Keratinocyte (primary cell): ENCODE measurements around the gene SUMO1. TPM values are rescaled to one million over a fixed set of nuclear protein-coding genes. Genes with fewer than 3 reads are reported as not detected.

Experiments used
- DNase-seq: peaks from one replicate; pipeline ENCODE4 v3.0.0-alpha.2; 2011; ENCODE audit warnings: low read depth, missing footprints, low spot score
- FAIRE-seq: peaks from 2 replicates; lab custom pipeline; 2011; peaks lifted over from hg19 to GRCh38; lab: Jason Lieb, UNC
- H2AFZ ChIP-seq: 2 replicates; pipeline ENCODE4 v1.6.0; 2012; ENCODE audit warnings: low read length, control low read depth, inconsistent platforms; ENCODE audit not compliant: control insufficient read depth
- H3K27ac ChIP-seq: 2 replicates; pipeline ENCODE4 v1.5.1; 2011; ENCODE audit warnings: low read length; ENCODE audit not compliant: control insufficient read depth, insufficient read depth
- H3K27me3 ChIP-seq: 3 replicates; pipeline ENCODE4 v1.6.0; 2011; ENCODE audit warnings: low read length; ENCODE audit not compliant: control insufficient read depth, insufficient read depth; ENCODE audit errors: extremely low read depth
- H3K36me3 ChIP-seq, 2 experiments: 2 replicates in 1 of 2; 3 replicates in 1 of 2; pipeline ENCODE4 v1.5.1; 2011; ENCODE audit warnings: low read length in 2 of 2, mild to moderate bottlenecking in 1 of 2; ENCODE audit not compliant: control insufficient read depth in 2 of 2, insufficient read depth in 2 of 2; ENCODE audit errors: extremely low read depth in 1 of 2
- H3K4me1 ChIP-seq: 3 replicates; pipeline ENCODE4 v1.5.1; 2011; ENCODE audit warnings: low read length; ENCODE audit not compliant: control insufficient read depth, insufficient read depth; ENCODE audit errors: extremely low read depth
- H3K4me2 ChIP-seq: 3 replicates; pipeline ENCODE4 v1.6.0; 2011; ENCODE audit warnings: low read depth, low read length; ENCODE audit not compliant: control insufficient read depth, insufficient read depth; ENCODE audit errors: extremely low read depth
- H3K4me3 ChIP-seq, 3 experiments: fragments of 200-600 bp in 1 of 3; sonication (generic) in 1 of 3; 2 replicates in 2 of 3; 3 replicates in 1 of 3; pipeline ENCODE4 v1.5.1; 2011 to 2016; ENCODE audit warnings: low read length in 3 of 3, mild to moderate bottlenecking in 3 of 3, control low read depth in 2 of 3, inconsistent platforms in 1 of 3, low read depth in 1 of 3, mixed read lengths in 1 of 3, mixed run types in 1 of 3, moderate library complexity in 1 of 3; ENCODE audit not compliant: control insufficient read depth in 2 of 3, insufficient read depth in 2 of 3; ENCODE audit errors: extremely low read depth in 1 of 3
- H3K79me2 ChIP-seq: 2 replicates; pipeline ENCODE4 v1.6.0; 2012; ENCODE audit warnings: low read length; ENCODE audit not compliant: control insufficient read depth, insufficient read depth
- H3K9ac ChIP-seq: 3 replicates; pipeline ENCODE4 v1.6.0; 2011; ENCODE audit warnings: low read length; ENCODE audit not compliant: control insufficient read depth, insufficient read depth; ENCODE audit errors: extremely low read depth
- H3K9me1 ChIP-seq: 3 replicates; pipeline ENCODE4 v1.6.0; 2011; ENCODE audit warnings: low read length; ENCODE audit not compliant: control insufficient read depth, insufficient read depth; ENCODE audit errors: extremely low read depth
- H3K9me3 ChIP-seq: 2 replicates; pipeline ENCODE4 v1.5.1; 2012; ENCODE audit warnings: low read depth, low read length; ENCODE audit not compliant: control insufficient read depth
- H4K20me1 ChIP-seq: 3 replicates; pipeline ENCODE4 v1.6.0; 2011; ENCODE audit warnings: low read length; ENCODE audit not compliant: control insufficient read depth, insufficient read depth; ENCODE audit errors: extremely low read depth
- EZH2 ChIP-seq: IDR thresholded peaks from one replicate; pipeline ENCODE4 v1.6.1; 2012; ENCODE audit warnings: inconsistent platforms, mild to moderate bottlenecking, low read length, moderate library complexity
- dilution Hi-C: fragments of 300-500 bp; cut with MboI; formaldehyde crosslinking; loops from one replicate; pipeline ENCODE4 v1.7.0; 2020; ENCODE audit warnings: low sequenced_read_pairs; ENCODE audit not compliant: extremely low pct_ligation_motif_present
- polyA plus RNA-seq, 5 experiments: library from polyadenylated mRNA; depleted of rRNA in 3 of 5; stranded (reverse) in 3 of 5; stranded (forward) in 1 of 5; unstranded in 1 of 5; fragments of >200 nt; gene quantifications; 1 replicate in 1 of 5; 2 replicates in 3 of 5; 3 replicates in 1 of 5; pipeline versions ENCODE4 v1.2.1 to v1.2.3, GENCODE V29; 2011 to 2012; ENCODE audit warnings: missing spikeins in 2 of 5, low read depth in 1 of 5, low replicate concordance in 1 of 5
- TF ChIP-seq, protein P1 (sequence below), 3 experiments: IDR thresholded peaks in 1 of 3; conservative IDR thresholded peaks in 1 of 3; optimal IDR thresholded peaks in 1 of 3; 2 replicates in 2 of 3; 3 replicates in 1 of 3; pipeline versions ENCODE3 to v1.5.1; 2011; ENCODE audit warnings: low read length in 3 of 3, mild to moderate bottlenecking in 3 of 3, moderate library complexity in 2 of 3, control low read depth in 1 of 3, inconsistent platforms in 1 of 3; ENCODE audit not compliant: insufficient read depth in 2 of 3; ENCODE audit errors: extremely low read depth in 1 of 3

SUMO1 gene
- polyA plus RNA-seq, 1 donor (not counting 4 experiments of a cell fraction or from before 2014, with no cell fraction given), result 179 TPM

DNA sequence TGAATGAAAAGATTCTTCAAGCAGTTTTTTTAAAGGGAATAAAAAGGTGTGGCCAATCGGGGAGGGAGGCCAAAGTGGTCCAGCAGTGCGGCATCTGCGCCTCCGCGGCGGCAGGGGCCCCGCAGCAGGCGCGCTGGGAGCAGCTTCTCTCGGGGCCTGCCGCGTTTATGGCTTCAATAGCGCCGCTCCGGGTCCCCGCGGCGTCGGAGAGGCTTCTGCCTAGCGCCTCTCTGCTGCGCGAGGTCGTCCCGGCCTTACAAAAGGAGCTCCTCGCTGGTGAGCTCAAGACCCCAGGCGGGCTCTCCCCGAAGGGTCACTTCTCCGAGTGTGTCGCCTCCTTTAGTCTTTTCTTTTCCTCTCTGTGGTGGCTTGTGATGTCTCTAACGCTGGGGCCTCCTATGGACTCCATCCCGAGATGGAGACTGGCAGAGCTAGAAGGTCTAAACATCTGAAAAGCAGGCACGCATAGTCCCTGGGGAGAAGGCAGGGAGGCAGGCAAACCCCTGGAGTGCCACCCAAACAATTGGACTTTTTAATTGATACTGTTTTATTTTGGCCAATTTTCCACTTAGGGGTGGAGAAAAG lies 67.1 kb downstream of the SUMO1 start:
- H3K4me2 ChIP-seq, result peak overlapping the region; percentile 22
- H3K4me1 ChIP-seq, result no peaks in the 10 kb centered on the region
- H3K27ac ChIP-seq, result no peak overlapping the region
- H3K9me3 ChIP-seq, result no peaks in the 10 kb centered on the region
- TF ChIP-seq EZH2, result no peak
- TF ChIP-seq, protein P1, sequence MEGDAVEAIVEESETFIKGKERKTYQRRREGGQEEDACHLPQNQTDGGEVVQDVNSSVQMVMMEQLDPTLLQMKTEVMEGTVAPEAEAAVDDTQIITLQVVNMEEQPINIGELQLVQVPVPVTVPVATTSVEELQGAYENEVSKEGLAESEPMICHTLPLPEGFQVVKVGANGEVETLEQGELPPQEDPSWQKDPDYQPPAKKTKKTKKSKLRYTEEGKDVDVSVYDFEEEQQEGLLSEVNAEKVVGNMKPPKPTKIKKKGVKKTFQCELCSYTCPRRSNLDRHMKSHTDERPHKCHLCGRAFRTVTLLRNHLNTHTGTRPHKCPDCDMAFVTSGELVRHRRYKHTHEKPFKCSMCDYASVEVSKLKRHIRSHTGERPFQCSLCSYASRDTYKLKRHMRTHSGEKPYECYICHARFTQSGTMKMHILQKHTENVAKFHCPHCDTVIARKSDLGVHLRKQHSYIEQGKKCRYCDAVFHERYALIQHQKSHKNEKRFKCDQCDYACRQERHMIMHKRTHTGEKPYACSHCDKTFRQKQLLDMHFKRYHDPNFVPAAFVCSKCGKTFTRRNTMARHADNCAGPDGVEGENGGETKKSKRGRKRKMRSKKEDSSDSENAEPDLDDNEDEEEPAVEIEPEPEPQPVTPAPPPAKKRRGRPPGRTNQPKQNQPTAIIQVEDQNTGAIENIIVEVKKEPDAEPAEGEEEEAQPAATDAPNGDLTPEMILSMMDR (optimal IDR thresholded peaks at IDR 0.05 in 1 of 3, IDR thresholded peaks at IDR 0.05 in 1 of 3, conservative IDR thresholded peaks at IDR 0.05 in 1 of 3; ENCODE audit: extremely low read depth in 1 of 3, insufficient read depth in 2 of 3, low read length in 3 of 3), result no peak
- no peak for FAIRE-seq
- DNase-seq, result no peak
- H3K79me2 ChIP-seq, result no peaks in the 10 kb centered on the region
- H2AFZ ChIP-seq, result no peak overlapping the region
- no peaks in the 10 kb centered on the region for H3K27me3 ChIP-seq
- H3K4me3 ChIP-seq, result no peak overlapping the region
- H4K20me1 ChIP-seq, result no peaks in the 10 kb centered on the region
- no peaks in the 10 kb centered on the region for H3K36me3 ChIP-seq
- H3K9me1 ChIP-seq, result no peaks in the 10 kb centered on the region
- H3K9ac ChIP-seq, result no peak overlapping the region
- dilution Hi-C loops, result no loop called here

DNA sequence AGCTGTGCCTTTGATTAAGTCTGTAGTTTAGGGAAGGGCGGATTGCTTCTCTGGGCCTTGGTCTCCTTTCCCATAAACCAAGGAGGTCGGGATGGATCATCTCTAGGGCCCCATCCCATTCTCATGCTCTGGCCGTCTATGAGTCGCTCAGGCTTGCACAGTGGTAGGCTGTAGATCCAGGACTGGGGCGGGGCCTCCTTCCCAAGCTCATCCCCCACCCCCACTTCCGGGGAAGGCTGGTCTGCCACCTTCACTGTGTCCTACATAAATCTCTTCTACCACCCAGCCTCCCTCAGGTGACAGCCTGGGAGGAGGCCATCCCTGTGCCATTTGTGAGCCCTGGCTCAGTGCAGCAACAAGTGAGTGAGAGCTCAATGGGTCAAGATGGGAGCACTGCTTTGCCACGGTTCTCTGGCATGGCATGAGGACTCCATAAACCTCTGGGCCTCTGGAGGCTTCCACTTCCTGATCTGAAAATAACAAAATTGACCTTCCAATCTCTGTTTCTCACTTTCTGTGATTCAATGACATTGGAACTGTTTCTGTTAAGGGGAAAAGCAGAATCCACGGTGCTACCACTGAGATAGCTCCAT lies 68.5 kb downstream of the SUMO1 start:
- H3K9me3 ChIP-seq, result no peaks in the 10 kb centered on the region
- FAIRE-seq, result no peak
- DNase-seq, result no peak
- no peak overlapping the region for H3K4me2 ChIP-seq
- H3K36me3 ChIP-seq, result no peaks in the 10 kb centered on the region
- no peaks in the 10 kb centered on the region for H3K27me3 ChIP-seq
- no peak overlapping the region for H3K9ac ChIP-seq
- no peak overlapping the region for H2AFZ ChIP-seq
- dilution Hi-C loops, result no loop called here
- no peak overlapping the region for H3K27ac ChIP-seq
- no peaks in the 10 kb centered on the region for H3K79me2 ChIP-seq
- H4K20me1 ChIP-seq, result no peaks in the 10 kb centered on the region
- H3K4me1 ChIP-seq, result no peaks in the 10 kb centered on the region
- TF ChIP-seq, protein P1 (optimal IDR thresholded peaks at IDR 0.05 in 1 of 3, IDR thresholded peaks at IDR 0.05 in 1 of 3, conservative IDR thresholded peaks at IDR 0.05 in 1 of 3; ENCODE audit: extremely low read depth in 1 of 3, insufficient read depth in 2 of 3, low read length in 3 of 3), result no peak
- no peak for TF ChIP-seq EZH2
- H3K9me1 ChIP-seq, result no peaks in the 10 kb centered on the region
- no peak overlapping the region for H3K4me3 ChIP-seq
